Fibroblast of pulmonary artery (primary cell): Measurements from ENCODE around the gene RPGRIP1L.

Experiments used
- DNase-seq: peaks from one replicate; pipeline ENCODE4 v3.0.0-alpha.2; 2010; ENCODE audit warnings: low read depth
- H3K4me3 ChIP-seq: replicated peaks from 2 replicates; pipeline ENCODE4 v1.5.1; 2011; ENCODE audit warnings: low read depth, mild to moderate bottlenecking, control low read depth, low read length, moderate library complexity
- TF ChIP-seq, protein P1 (sequence below): IDR thresholded peaks from 2 replicates; pipeline ENCODE4 v1.5.1; 2011; ENCODE audit warnings: mild to moderate bottlenecking, control low read depth, low read length, inconsistent platforms; ENCODE audit errors: missing control alignments

Gene RPGRIP1L

DNA sequence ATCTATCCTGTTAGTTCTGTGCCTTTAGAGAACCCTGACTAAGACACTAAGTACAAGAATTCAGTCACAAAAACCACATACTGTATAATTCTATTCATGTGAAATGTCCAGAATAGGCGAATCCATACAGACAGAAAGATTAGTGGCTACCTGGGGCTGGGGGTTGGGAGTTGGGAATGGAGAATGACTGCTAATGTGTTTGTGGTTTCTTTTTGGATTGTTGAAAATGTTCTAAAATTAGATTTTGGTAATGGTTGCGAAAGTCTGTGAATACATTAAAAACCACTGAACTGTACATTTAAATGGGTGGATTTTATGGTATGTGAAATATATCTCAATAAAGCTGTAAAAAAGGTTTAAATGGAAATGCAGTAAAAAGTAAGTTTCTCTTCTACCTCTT, 120.3 kb downstream of the RPGRIP1L start:
- H3K4me3 ChIP-seq = no peak overlapping the region
- DNase-seq = no peak
- TF ChIP-seq, protein P1, sequence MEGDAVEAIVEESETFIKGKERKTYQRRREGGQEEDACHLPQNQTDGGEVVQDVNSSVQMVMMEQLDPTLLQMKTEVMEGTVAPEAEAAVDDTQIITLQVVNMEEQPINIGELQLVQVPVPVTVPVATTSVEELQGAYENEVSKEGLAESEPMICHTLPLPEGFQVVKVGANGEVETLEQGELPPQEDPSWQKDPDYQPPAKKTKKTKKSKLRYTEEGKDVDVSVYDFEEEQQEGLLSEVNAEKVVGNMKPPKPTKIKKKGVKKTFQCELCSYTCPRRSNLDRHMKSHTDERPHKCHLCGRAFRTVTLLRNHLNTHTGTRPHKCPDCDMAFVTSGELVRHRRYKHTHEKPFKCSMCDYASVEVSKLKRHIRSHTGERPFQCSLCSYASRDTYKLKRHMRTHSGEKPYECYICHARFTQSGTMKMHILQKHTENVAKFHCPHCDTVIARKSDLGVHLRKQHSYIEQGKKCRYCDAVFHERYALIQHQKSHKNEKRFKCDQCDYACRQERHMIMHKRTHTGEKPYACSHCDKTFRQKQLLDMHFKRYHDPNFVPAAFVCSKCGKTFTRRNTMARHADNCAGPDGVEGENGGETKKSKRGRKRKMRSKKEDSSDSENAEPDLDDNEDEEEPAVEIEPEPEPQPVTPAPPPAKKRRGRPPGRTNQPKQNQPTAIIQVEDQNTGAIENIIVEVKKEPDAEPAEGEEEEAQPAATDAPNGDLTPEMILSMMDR = no peak

DNA sequence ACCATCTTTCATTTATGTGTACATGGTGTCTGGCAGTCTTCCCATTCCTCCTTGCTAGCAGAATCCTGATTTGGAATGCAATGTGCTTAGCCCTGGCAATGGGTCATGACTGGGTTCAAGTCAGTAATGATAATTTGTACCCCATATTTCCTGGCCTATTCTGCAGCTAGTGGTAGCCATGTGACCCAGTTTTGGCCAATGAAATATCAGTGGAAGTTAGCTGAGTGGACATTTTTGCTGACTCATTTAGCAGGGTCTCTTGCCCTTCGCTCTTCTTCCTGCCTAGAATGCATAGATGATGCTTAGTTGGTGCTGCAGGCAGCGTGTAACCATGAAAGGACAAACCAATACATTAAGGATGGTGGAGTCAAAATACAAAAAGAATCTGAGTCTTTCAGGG, 121.9 kb downstream of the RPGRIP1L start:
- TF ChIP-seq, protein P1 = no peak
- no peak for DNase-seq

DNA sequence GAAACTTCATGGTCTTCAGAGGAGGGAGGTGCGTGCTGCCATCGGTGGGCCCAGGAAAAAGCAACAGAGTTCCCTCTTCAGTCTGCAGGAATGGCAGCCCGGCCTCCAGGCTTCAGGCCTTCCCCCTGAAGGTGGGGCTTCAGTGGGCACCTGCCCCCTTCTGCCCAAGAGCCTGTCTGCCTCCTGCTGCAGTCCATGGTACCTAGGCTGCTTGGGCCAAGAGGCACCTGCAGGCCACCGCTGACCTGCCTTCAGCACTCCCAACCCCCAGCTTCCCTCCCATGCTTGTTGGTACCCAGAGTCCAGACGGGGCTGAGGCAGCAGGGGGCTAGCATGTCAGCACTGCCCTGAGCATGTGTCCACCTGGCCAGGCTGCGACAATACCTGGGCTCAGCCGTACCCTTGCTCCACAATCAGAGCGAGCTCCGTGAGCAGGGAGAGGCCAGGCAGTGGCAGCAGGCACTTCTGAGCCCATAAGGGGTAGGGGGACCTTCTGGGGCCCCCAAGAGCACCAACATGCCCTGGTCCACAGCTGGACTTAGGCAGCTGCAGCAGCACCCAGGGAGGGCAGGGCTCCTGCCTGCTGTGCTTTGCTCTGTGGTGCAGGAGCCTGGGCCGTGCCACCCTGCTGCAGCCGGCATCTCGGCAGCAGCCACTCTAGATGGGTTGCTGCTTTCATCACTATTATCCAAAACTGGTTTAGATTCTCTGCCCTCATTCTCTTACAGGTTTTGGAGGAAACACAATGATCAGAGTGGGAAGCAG, 123.4 kb downstream of the RPGRIP1L start:
- TF ChIP-seq, protein P1 = no peak
- no peak overlapping the region for H3K4me3 ChIP-seq
- DNase-seq = no peak

More for the DNA sequence above, 121.9 kb downstream of the RPGRIP1L start:
- H3K4me3 ChIP-seq = no peak overlapping the region

DNA sequence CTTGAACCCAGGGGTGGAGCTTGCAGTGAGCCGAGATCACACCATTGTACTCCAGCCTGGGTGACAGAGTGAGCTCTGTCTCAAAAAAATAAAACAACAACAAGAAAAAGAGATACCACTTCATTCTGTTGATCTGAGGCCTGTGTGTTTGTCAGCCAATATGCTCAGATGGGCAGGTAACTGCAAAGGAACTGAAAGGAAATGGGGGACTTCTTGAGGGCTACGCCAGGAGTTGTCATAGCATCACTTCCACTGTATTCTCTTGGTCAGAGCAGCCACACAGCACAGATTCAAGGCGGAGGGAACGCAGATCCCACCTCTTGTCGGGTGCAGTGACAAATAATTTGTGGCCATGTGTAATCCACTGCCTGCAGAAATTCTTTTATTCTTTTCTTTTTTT, 126.8 kb downstream of the RPGRIP1L start:
- no peak for DNase-seq
- no peak overlapping the region for H3K4me3 ChIP-seq
- TF ChIP-seq, protein P1 = no peak

DNA sequence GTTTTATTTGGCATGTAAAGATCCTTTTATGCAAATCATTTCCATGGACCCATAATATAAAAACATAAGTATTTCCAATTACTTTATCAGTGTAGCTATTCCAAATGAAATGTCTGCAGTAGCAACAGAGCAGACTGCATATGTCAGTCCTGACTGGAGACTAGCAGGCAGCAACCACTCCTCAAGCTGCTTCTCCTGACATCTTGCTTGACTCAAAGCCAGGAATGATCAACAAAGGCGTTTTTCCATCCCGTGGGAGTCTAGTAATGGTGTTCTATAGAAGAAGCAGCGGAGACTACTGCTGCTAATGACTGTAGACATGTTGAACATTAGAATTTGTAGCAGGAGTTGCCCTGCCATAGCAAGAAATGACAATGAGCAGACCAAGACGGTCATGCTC, 127.4 kb downstream of the RPGRIP1L start:
- TF ChIP-seq, protein P1 = no peak
- no peak overlapping the region for H3K4me3 ChIP-seq
- DNase-seq = no peak

DNA sequence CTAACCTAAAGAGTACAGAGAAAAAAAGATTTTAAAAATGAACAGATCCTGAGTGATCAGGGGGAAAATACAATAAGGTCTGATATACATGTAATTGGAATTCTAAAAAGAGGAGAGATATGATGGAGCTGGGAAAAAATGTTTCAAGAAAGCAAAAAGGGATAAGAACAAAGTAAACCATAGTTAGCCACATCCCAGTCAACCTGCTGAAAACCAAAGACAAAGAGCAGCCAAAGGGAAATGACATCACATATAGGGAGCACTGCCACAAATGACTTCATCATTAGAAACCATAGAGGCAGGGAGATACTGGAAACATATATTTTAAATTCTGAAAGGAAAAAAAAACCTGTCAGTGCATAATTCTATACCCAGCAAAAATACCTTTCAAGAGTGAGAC, 131.9 kb downstream of the RPGRIP1L start:
- H3K4me3 ChIP-seq = no peak overlapping the region
- TF ChIP-seq, protein P1 = no peak
- DNase-seq = no peak
